Measurements from ENCODE around the gene RAB1B.
"Not testable (repeated sequence)": the region's sequence is repeated elsewhere in the genome, so short reads cannot be mapped to it uniquely, and the experiment has no call there.

RAB1B gene

DNA sequence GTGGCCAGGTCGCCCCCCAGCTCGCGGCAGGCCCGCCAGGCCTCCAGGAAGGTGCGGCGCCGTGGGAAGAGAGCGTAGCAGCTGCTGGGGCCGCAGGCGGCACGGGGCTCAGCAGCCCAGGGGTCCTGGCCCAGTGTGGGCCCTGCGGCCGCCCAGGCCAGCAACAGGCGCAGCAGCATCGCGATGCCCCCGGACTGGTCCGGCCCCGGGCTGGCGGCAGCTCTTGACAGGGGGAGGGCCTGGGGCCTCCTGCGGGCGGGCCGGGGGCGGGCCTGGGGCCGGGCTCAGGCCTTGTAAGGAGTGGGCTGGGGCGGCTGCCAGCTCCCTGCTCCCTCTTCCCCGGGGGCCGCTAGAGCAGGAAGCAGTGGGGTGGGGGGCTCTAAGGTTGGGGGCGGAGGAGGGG is 48.4 kb downstream of the RAB1B start, which contains the start of gene CD248:
Gene CD248, minus strand, starts transcription at position 196 of the 403 bp plus-strand sequence. Its CDS starts 17 bp downstream, at position 179.
- DNase-seq = peak; percentile 47
- TF ChIP-seq, protein P1, sequence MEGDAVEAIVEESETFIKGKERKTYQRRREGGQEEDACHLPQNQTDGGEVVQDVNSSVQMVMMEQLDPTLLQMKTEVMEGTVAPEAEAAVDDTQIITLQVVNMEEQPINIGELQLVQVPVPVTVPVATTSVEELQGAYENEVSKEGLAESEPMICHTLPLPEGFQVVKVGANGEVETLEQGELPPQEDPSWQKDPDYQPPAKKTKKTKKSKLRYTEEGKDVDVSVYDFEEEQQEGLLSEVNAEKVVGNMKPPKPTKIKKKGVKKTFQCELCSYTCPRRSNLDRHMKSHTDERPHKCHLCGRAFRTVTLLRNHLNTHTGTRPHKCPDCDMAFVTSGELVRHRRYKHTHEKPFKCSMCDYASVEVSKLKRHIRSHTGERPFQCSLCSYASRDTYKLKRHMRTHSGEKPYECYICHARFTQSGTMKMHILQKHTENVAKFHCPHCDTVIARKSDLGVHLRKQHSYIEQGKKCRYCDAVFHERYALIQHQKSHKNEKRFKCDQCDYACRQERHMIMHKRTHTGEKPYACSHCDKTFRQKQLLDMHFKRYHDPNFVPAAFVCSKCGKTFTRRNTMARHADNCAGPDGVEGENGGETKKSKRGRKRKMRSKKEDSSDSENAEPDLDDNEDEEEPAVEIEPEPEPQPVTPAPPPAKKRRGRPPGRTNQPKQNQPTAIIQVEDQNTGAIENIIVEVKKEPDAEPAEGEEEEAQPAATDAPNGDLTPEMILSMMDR (IDR thresholded peaks at IDR 0.05; ENCODE audit: low read depth, low read length, missing control alignments) = no peak
- Histone ChIP-seq H3K27me3 (replicated peaks) (no peaks in the 10 kb centered on the region), H3K36me3 (replicated peaks) (no peaks in the 10 kb centered on the region), H3K27ac (peak within 1 kb of the TSS; percentile 88), H3K4me3 (ENCODE audit: low read depth, low read length) (peak within 1 kb of the TSS; percentile 54)
- in situ Hi-C loops (cut with HindIII; ENCODE audit: low pct_ligation_motif_present, low sequenced_read_pairs) = no loop called here

DNA sequence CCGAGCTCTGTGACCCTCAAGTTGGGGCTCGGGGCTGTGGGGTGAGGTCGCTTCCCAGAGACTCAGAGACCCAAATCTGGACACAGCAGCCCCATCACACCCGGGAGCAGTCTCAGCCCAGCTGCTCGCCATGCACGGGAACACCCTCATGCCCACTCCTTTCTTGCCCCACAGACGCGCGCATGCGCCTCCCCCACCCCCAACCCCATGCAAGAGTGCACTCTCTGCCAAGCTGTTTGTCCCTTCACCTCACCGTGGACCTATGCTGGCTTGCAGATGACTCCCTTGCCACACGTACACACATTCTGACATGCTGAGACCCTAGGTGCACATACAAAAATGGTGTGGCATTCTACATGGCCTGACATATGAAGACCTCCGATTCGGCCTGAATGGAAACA is 48.9 kb downstream of the RAB1B start:
- peak; percentile 36 for DNase-seq
- Histone ChIP-seq H3K36me3 (replicated peaks) (no peaks in the 10 kb centered on the region), H3K4me3 (ENCODE audit: low read depth, low read length) (peak overlapping the region; percentile 12), H3K27me3 (replicated peaks) (no peaks in the 10 kb centered on the region), H3K27ac (peak overlapping the region; percentile 88)
- in situ Hi-C loops (cut with HindIII; ENCODE audit: low pct_ligation_motif_present, low sequenced_read_pairs) = no loop called here
- TF ChIP-seq, protein P1 (IDR thresholded peaks at IDR 0.05; ENCODE audit: low read depth, low read length, missing control alignments) = no peak

GRCh38 chr11:66317723-66318599 is 49.5 kb downstream of the RAB1B start:
- TF ChIP-seq, protein P1 (IDR thresholded peaks at IDR 0.05; ENCODE audit: low read depth, low read length, missing control alignments) = no peak
- DNase-seq = peak; percentile 75
- no peaks in the 10 kb centered on the region for H3K36me3 ChIP-seq (replicated peaks)
- no peak overlapping the region for H3K4me3 ChIP-seq (ENCODE audit: low read depth, low read length)
- H3K27me3 ChIP-seq (replicated peaks) = no peaks in the 10 kb centered on the region
- H3K27ac ChIP-seq = peak overlapping the region; percentile 88
- in situ Hi-C loops (cut with HindIII; ENCODE audit: low pct_ligation_motif_present, low sequenced_read_pairs) = no loop called here

GRCh38 chr11:66318600-66318970 is 50.1 kb downstream of the RAB1B start:
- Histone ChIP-seq H3K27ac (peak overlapping the region; percentile 88), H3K36me3 (replicated peaks) (no peaks in the 10 kb centered on the region), H3K27me3 (replicated peaks) (no peaks in the 10 kb centered on the region), H3K4me3 (ENCODE audit: low read depth, low read length) (no peak overlapping the region)
- in situ Hi-C loops (cut with HindIII; ENCODE audit: low pct_ligation_motif_present, low sequenced_read_pairs) = no loop called here
- DNase-seq = no peak
- TF ChIP-seq, protein P1 (IDR thresholded peaks at IDR 0.05; ENCODE audit: low read depth, low read length, missing control alignments) = no peak

DNA sequence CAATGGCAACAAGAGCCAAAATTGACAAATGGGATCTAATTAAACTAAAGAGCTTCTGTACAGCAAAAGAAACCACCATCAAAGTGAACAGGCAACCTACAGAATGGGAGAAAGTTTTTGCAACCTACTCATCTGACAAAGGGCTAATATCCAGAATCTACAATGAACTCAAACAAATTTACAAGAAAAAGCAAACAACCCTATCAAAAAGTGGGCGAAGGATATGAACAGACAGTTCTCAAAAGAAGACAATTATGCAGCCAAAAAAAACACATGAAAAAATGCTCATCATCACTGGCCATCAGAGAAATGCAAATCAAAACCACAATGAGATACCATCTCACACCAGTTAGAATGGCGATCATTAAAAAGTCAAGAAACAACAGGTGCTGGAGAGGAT is 51.9 kb downstream of the RAB1B start:
- H3K36me3 ChIP-seq (replicated peaks); H3K27me3 ChIP-seq (replicated peaks); H3K27ac ChIP-seq; in situ Hi-C loops (cut with HindIII; ENCODE audit: low pct_ligation_motif_present, low sequenced_read_pairs); H3K4me3 ChIP-seq (ENCODE audit: low read depth, low read length); DNase-seq: not testable (repeated sequence)

DNA sequence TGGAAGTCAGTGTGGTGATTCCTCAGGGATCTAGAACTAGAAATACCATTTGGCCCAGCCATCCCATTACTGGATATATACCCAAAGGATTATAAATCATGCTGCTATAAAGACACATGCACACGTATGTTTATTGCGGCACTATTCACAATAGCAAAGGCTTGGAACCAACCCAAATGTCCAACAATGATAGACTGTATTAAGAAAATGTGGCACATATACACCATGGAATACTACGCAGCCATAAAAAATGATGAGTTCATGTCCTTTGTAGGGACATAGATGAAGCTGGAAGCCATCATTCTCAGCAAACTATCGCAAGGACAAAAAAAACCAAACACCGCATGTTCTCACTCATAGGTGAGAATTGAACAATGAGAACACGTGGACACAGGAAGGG is 52.3 kb downstream of the RAB1B start:
- DNase-seq; H3K27ac ChIP-seq; in situ Hi-C loops (cut with HindIII; ENCODE audit: low pct_ligation_motif_present, low sequenced_read_pairs); H3K4me3 ChIP-seq (ENCODE audit: low read depth, low read length); H3K36me3 ChIP-seq (replicated peaks); H3K27me3 ChIP-seq (replicated peaks): not testable (repeated sequence)

Data from brain microvascular endothelial cell (primary cell).